GM13976 (cell line): ENCODE data around the gene NFKBIE.

Experiments
- DNase-seq: peaks from one replicate; pipeline ENCODE4 v3.0.0; 2012; ENCODE audit warnings: low spot score
- in situ Hi-C: fragments of 300-500 bp; cut with MboI; formaldehyde crosslinking; loops from one replicate; pipeline ENCODE4 v1.12.0; 2022; ENCODE audit warnings: low sequenced_read_pairs, mixed read lengths, inconsistent platforms; ENCODE audit not compliant: unreplicated experiment
- TF ChIP-seq, protein P1 (sequence below): IDR thresholded peaks from 2 replicates; pipeline ENCODE4 v1.5.1; 2012; ENCODE audit warnings: borderline replicate concordance, mild to moderate bottlenecking; ENCODE audit not compliant: insufficient read depth; ENCODE audit errors: extremely low read depth, missing control alignments, control extremely low read depth

Gene NFKBIE

GRCh38 chr6:44276667-44277640 lies 11.6 kb upstream of the NFKBIE start:
- TF ChIP-seq, protein P1, sequence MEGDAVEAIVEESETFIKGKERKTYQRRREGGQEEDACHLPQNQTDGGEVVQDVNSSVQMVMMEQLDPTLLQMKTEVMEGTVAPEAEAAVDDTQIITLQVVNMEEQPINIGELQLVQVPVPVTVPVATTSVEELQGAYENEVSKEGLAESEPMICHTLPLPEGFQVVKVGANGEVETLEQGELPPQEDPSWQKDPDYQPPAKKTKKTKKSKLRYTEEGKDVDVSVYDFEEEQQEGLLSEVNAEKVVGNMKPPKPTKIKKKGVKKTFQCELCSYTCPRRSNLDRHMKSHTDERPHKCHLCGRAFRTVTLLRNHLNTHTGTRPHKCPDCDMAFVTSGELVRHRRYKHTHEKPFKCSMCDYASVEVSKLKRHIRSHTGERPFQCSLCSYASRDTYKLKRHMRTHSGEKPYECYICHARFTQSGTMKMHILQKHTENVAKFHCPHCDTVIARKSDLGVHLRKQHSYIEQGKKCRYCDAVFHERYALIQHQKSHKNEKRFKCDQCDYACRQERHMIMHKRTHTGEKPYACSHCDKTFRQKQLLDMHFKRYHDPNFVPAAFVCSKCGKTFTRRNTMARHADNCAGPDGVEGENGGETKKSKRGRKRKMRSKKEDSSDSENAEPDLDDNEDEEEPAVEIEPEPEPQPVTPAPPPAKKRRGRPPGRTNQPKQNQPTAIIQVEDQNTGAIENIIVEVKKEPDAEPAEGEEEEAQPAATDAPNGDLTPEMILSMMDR: no peak
- DNase-seq: no peak
- in situ Hi-C loops: no loop called here

DNA sequence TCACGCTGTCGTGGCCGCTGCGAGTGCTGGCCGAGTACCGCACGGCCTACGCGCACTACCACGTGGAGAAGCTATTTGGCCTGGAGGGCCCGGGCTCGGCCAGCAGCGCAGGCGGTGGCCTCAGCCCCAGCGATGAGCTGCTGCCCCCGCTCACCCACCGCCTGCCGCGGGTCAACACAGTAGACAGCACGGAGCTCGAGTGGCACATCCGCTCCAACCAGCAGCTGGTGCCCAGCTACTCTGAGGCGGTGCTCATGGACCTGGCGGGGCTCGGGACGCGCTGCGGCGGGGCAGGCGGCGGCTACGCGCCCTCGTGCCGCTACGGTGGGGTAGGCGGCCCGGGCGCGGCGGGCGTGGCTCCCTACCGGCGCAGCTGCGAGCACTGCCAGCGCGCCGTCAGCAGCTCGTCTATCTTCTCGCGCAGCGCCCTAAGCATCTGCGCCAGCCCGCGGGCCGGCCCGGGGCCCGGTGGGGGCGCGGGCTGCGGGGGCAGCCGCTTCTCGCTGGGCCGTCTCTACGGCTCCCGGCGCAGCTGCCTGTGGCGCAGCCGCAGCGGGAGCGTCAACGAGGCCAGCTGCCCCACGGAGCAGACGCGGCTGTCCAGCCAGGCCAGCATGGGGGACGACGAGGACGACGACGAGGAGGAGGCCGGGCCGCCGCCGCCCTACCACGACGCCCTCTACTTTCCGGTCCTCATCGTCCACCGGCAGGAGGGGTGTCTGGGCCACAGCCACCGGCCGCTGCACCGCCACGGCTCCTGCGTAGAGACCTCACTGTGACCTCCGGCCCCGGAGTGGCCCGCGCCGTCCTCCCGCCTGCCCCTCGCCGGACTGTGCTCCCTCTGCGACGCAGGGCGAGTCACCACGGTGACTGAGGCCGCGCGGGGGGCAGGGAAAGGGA lies 10.6 kb upstream of the NFKBIE start:
- DNase-seq: no peak
- TF ChIP-seq, protein P1: no peak
- in situ Hi-C loops: no loop called here

GRCh38 chr6:44275271-44275748 lies 10.0 kb upstream of the NFKBIE start:
- DNase-seq: no peak
- in situ Hi-C loops: no loop called here

DNA sequence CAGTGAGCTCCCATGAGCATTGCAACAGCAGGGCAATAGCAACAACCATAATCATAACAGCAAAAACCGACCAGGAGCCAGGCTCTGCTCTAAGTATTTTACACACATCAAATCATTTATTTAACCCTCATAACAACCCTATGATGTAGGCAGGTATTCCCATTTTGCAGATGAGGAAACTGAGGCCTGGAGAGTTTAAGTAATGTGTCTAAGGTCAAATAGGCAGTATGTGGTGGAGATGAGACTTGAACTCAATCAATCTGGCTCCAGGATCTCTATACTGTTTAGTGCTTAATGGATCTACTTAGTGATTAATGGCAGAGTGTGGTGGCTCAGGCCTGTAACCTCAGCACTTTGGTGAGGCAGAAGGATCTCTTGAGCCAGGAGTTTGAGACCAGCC lies 8.3 kb upstream of the NFKBIE start:
- no peak for DNase-seq
- in situ Hi-C loops: no loop called here
- TF ChIP-seq, protein P1: no peak

More at GRCh38 chr6:44275271-44275748, 10.0 kb upstream of the NFKBIE start:
- TF ChIP-seq, protein P1: no peak

DNA sequence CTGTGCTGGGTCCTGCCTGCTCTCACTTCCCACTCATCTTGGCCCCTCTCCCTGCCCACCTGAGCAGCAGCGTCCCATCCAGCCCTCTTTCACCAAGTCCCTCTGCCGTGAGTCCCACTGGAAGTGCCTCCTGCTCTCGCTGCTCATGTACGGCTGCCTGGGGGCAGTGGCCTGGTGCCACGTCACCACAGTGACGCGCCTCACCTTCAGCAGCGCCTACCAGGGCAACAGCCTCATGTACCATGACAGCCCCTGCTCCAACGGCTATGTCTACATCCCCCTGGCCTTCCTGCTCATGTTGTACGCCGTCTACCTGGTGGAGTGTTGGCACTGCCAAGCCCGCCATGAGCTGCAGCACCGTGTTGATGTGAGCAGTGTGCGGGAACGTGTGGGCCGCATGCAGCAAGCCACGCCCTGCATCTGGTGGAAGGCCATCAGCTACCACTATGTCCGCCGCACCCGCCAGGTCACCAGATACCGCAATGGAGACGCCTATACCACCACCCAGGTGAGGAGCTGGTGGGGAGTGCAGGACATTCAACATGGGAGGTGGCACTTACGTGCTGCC lies 7.7 kb upstream of the NFKBIE start:
- in situ Hi-C loops: no loop called here
- no peak for DNase-seq
- TF ChIP-seq, protein P1: no peak

DNA sequence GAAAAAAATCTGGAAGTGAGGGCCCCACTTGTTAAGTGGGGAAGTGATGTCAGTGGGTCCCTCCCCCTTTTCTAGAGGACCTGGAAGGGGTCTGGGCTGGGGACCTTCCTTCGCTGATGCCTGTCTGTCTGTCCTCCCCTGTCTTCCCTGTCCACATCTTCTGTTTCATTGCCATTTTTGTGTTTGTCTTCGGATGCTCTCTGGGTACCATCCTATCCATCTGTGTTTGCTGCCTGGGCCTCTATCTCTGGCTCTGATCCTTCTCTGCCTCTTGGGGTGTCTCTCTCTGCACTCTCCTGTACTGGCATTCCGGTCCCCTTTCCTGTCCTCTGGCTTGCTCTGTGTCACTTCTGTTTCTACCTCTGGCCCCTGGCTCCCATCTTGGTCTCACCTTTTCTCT lies 7.2 kb upstream of the NFKBIE start:
- in situ Hi-C loops: no loop called here

More for the DNA sequence above, 7.2 kb upstream of the NFKBIE start:
- DNase-seq: no peak
- TF ChIP-seq, protein P1: no peak
